IMR-90 (cell line): ENCODE measurements around the gene LPGAT1.

Experiments
- MAFK ChIP-seq: IDR thresholded peaks from 2 replicates; pipeline ENCODE4 v1.6.1; 2012; ENCODE audit warnings: low read depth, low read length, improper control_type of control experiment
- MXI1 ChIP-seq: IDR thresholded peaks from 2 replicates; pipeline ENCODE4 v1.6.1; 2012; ENCODE audit warnings: low read depth, mild to moderate bottlenecking, low read length, moderate library complexity, borderline replicate concordance
- POLR2A ChIP-seq: IDR thresholded peaks from 2 replicates; pipeline ENCODE4 v1.6.1; 2012; ENCODE audit warnings: mild to moderate bottlenecking, low read depth, low read length
- RCOR1 ChIP-seq: IDR thresholded peaks from 2 replicates; pipeline ENCODE4 v1.6.1; 2012; ENCODE audit warnings: mild to moderate bottlenecking, low read length, improper control_type of control experiment; ENCODE audit not compliant: insufficient replicate concordance
- SMC3 ChIP-seq: fragments of 150-350 bp; IDR thresholded peaks from 2 replicates; pipeline ENCODE4 v1.6.1; 2016; ENCODE audit warnings: low read depth, mild to moderate bottlenecking, antibody characterized with exemption, low read length, moderate library complexity
- TF ChIP-seq, protein P1 (sequence below): conservative IDR thresholded peaks from 2 replicates; pipeline ENCODE4 v1.5.1; 2012; ENCODE audit warnings: mild to moderate bottlenecking, low read depth, low read length, improper control_type of control experiment
- TF ChIP-seq, protein P2 (sequence below): fragments of 150-350 bp; IDR thresholded peaks from 2 replicates; pipeline ENCODE4 v1.6.1; 2016; ENCODE audit warnings: low read depth, mild to moderate bottlenecking, low read length, moderate library complexity, borderline replicate concordance

DNA sequence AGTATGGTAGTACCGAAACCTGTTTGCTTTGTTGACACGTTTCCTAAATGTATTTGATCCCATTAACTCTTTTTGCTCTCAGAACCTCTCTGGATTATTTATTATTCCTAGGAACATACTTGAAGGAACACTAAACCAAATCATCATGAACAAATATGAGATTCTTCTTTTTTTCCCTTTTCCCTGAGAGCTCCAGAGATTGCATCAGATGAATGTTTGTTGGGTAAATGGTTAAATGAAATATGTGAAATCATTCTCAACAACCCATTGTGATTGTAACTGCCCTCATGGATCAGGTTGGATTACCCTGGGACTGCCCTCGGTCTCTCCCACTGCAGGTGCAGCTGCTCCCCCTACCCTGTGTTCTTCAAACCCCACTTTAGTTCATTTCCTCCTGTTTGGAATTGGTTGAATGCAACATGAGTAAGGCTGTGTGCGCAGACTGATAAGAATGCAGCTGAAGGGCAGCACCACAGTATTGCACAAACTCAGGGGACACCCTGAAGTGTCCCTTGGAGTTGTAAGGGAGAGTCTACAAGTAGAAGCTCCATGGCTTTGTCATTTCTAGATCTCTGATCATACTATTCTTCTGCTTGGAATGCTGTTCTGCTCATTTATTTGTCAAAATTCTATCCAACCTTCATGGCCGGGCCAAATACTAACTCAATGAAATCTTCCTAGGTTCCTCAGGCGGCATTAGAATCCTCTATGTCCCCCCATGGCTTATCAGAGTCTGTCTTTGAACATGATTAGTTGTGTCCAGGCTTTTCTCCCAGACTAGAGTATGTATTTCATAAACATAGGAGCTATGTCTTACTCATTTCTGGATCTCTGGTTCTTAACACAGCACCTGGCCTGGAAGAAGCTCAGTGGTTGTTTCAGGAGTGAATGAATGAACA is 108.0 kb downstream of the LPGAT1 start:
- TF ChIP-seq POLR2A (no peak), MAFK (no peak), MXI1 (no peak), SMC3 (no peak), RCOR1 (no peak)
- TF ChIP-seq, protein P1, sequence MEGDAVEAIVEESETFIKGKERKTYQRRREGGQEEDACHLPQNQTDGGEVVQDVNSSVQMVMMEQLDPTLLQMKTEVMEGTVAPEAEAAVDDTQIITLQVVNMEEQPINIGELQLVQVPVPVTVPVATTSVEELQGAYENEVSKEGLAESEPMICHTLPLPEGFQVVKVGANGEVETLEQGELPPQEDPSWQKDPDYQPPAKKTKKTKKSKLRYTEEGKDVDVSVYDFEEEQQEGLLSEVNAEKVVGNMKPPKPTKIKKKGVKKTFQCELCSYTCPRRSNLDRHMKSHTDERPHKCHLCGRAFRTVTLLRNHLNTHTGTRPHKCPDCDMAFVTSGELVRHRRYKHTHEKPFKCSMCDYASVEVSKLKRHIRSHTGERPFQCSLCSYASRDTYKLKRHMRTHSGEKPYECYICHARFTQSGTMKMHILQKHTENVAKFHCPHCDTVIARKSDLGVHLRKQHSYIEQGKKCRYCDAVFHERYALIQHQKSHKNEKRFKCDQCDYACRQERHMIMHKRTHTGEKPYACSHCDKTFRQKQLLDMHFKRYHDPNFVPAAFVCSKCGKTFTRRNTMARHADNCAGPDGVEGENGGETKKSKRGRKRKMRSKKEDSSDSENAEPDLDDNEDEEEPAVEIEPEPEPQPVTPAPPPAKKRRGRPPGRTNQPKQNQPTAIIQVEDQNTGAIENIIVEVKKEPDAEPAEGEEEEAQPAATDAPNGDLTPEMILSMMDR = no peak
- TF ChIP-seq, protein P2, sequence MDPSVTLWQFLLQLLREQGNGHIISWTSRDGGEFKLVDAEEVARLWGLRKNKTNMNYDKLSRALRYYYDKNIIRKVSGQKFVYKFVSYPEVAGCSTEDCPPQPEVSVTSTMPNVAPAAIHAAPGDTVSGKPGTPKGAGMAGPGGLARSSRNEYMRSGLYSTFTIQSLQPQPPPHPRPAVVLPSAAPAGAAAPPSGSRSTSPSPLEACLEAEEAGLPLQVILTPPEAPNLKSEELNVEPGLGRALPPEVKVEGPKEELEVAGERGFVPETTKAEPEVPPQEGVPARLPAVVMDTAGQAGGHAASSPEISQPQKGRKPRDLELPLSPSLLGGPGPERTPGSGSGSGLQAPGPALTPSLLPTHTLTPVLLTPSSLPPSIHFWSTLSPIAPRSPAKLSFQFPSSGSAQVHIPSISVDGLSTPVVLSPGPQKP = no peak
